Mesothelial cell of epicardium (in vitro differentiated cells): ENCODE results near the gene ARHGAP11A. TPM values are rescaled to one million over a fixed set of nuclear protein-coding genes. Genes with fewer than 3 reads are reported as not detected.

Experiments used
- DNase-seq, 2 experiments: peaks; one replicate each; pipeline ENCODE4 v3.0.0; 2021; ENCODE audit warnings: low spot score in 2 of 2; ENCODE audit not compliant: unreplicated experiment in 2 of 2
- H3K27ac Mint-ChIP-seq: 2 replicates; pipeline ENCODE4 v1.8.0; 2021; ENCODE audit warnings: mixed read lengths
- H3K27me3 Mint-ChIP-seq: 2 replicates; pipeline ENCODE4 v1.8.0; 2021; ENCODE audit warnings: low read depth, mixed read lengths
- H3K36me3 Mint-ChIP-seq: 2 replicates; pipeline ENCODE4 v1.8.0; 2021; ENCODE audit warnings: mixed read lengths
- H3K4me1 Mint-ChIP-seq: 2 replicates; pipeline ENCODE4 v1.8.0; 2021; ENCODE audit warnings: mixed read lengths
- H3K4me3 Mint-ChIP-seq: 2 replicates; pipeline ENCODE4 v1.8.0; 2021; ENCODE audit warnings: mild to moderate bottlenecking, moderate library complexity, mixed read lengths
- H3K9me3 Mint-ChIP-seq: 2 replicates; pipeline ENCODE4 v1.8.0; 2021; ENCODE audit warnings: mixed read lengths
- total RNA-seq: library from RNA; stranded (reverse); gene quantifications from 3 replicates; pipeline ENCODE4 v1.2.1, GENCODE V29; 2021
- TF ChIP-seq, protein P1 (sequence below): fragments of 200-600 bp; sonication (generic); IDR thresholded peaks from one replicate; pipeline ENCODE4 v1.5.0; 2021; ENCODE audit warnings: antibody characterized with exemption; ENCODE audit not compliant: unreplicated experiment

Gene ARHGAP11A
- total RNA-seq, 1 donor from 2014 or later, result 22.2 TPM

DNA sequence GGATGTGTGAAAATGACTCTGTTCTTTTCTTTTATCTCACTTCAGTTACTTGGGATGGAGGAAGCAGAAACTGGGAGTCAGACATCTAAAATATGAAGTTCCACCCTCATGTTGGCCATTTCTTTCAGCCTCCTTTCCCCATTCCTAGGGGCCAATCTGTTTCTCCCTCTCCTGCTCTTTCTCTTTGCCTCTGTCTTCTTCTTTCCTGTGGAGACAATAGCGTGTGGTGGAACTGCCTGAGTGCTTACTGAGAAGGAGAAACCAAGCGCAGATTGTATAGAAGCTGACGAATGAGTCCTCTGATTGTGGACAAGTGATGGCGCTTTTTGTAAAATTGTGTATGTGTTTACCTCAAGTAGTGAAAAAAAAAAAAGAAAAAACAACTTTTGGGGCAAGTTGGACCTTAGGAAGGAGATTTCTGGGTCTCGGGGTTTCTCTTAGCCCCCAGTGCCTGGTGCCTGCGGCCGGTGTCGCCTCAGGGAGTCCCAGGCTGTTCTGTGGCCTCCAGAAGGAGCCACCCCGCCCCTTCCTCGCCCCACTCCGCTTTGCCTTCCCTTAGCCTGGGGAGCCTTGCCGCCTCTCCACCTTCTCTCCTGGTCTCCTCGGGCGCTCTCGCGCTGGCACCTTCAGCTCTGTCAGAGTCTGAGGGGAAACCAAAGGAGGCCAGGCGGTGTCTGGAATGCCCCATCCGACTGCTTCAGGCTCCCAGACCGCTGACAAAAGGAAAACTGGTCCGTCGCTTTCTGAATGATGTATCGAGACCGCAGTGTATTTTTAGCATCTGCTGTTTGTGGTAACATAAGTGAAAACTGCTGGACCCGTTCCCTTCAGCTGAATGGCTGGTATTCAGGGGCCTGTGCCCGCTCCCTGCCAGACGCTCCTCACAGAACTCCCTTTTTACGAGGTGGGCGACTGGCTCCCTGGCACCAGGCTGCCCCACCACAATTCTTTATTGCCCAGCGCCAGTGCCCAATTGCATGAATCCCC lies 56.3 kb downstream of the ARHGAP11A start:
- Mint-ChIP-seq H3K9me3 (no peaks in the 10 kb centered on the region), H3K4me1 (peaks cover 16% of the 10 kb centered on the region), H3K27ac (no peak overlapping the region), H3K27me3 (no peaks in the 10 kb centered on the region), H3K36me3 (no peaks in the 10 kb centered on the region), H3K4me3 (no peak overlapping the region)
- no peak for DNase-seq
- TF ChIP-seq, protein P1, sequence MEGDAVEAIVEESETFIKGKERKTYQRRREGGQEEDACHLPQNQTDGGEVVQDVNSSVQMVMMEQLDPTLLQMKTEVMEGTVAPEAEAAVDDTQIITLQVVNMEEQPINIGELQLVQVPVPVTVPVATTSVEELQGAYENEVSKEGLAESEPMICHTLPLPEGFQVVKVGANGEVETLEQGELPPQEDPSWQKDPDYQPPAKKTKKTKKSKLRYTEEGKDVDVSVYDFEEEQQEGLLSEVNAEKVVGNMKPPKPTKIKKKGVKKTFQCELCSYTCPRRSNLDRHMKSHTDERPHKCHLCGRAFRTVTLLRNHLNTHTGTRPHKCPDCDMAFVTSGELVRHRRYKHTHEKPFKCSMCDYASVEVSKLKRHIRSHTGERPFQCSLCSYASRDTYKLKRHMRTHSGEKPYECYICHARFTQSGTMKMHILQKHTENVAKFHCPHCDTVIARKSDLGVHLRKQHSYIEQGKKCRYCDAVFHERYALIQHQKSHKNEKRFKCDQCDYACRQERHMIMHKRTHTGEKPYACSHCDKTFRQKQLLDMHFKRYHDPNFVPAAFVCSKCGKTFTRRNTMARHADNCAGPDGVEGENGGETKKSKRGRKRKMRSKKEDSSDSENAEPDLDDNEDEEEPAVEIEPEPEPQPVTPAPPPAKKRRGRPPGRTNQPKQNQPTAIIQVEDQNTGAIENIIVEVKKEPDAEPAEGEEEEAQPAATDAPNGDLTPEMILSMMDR, result no peak

DNA sequence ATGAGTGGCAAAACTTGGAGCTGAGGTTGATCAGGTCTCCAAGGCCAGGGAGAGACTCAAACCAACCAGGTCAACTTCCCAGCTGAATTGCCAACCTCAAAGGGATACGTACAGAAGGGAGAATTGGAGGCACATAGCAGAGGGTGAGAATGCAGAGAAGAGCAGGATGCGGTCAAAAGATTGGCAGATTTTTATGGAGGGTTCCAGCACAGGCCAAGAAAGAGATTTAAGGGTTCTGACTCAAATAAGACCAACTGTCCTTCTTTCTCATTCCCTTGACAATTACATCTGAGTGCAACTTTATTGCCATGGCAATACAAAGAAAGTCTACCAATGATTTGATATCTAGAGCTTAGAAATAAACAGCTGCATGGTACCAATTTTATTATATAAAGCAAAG lies 59.4 kb downstream of the ARHGAP11A start:
- Mint-ChIP-seq H3K4me3 (no peak overlapping the region), H3K9me3 (no peaks in the 10 kb centered on the region), H3K27ac (no peak overlapping the region), H3K27me3 (no peaks in the 10 kb centered on the region), H3K4me1 (peaks cover 15% of the 10 kb centered on the region), H3K36me3 (no peaks in the 10 kb centered on the region)
- no peak for DNase-seq
- TF ChIP-seq, protein P1, result no peak

DNA sequence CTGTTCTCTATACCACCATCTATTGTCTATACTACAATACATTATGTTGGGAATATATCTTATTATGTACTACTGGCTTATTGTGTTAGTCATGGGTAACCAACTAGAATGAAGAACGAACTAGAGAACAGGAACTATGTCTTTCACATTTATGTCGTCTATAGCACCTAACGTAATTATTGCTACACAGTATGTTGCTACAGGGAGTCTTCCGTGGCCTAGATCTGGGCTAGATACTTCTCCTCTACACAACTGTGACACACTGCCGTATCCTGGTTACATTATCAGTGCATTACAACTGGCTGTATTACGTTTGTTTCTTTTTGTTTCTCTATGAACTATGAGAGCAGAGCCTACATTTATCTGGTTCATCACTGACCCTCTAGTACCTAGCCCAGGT lies 60.2 kb downstream of the ARHGAP11A start:
- TF ChIP-seq, protein P1, result no peak
- Mint-ChIP-seq H3K4me1 (peaks cover 7% of the 10 kb centered on the region), H3K9me3 (no peaks in the 10 kb centered on the region), H3K27ac (no peak overlapping the region), H3K27me3 (no peaks in the 10 kb centered on the region), H3K4me3 (no peak overlapping the region), H3K36me3 (peaks cover 2% of the 10 kb centered on the region)
- no peak for DNase-seq

DNA sequence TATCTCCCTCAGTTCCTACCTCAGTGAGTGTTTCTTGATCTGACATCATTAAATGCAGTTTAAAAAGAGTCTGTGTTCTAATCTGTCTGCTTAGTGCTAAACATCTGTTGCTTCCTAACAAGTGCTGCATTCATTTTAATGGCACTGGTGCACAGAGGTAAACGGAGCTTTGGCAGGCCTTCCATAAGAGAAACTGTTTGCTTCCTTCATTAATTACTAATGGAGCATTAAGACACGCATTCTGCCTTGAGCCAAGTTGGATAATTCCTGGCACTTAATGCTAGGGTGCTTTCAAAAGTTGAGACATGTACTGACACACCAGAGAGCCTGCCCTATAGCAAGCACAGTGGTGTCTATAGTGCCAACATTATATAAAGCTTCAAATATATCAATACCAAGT lies 60.9 kb downstream of the ARHGAP11A start:
- Mint-ChIP-seq H3K9me3 (no peaks in the 10 kb centered on the region), H3K27me3 (no peaks in the 10 kb centered on the region), H3K4me3 (no peak overlapping the region), H3K27ac (no peak overlapping the region), H3K36me3 (peaks cover 3% of the 10 kb centered on the region), H3K4me1 (peaks cover 3% of the 10 kb centered on the region)
- DNase-seq, result no peak
- TF ChIP-seq, protein P1, result no peak

DNA sequence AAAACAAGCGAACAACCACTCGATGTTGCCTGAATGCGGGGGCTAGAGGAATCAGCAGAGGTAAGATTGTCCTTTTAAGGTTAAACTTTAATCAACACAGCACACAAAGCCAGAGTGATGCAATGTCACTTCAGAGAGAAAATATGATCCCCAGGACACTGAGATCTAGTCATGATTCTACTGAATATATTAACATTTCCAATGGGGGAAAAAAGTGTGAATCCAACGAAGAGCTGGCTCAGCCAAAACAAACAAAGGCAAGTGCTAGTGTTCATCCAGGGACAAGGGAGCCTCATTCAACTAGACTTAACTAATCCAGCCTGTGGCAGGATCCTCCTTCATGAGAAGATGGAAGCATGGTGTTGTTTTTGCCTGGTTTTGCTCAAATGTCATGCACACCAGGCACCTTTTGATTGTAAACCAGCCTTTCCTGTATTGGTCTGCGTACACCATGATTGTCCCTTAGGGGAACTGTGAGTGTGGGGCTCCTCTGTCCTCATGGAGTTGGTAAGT lies 62.0 kb downstream of the ARHGAP11A start:
- Mint-ChIP-seq H3K4me3 (no peak overlapping the region), H3K4me1 (peaks cover 3% of the 10 kb centered on the region), H3K9me3 (no peaks in the 10 kb centered on the region), H3K27ac (no peak overlapping the region), H3K36me3 (peaks cover 3% of the 10 kb centered on the region), H3K27me3 (no peaks in the 10 kb centered on the region)
- TF ChIP-seq, protein P1, result no peak
- no peak for DNase-seq
